ENCODE results near the gene SLC7A14. TPM values are rescaled to one million over a fixed set of nuclear protein-coding genes. Genes with fewer than 3 reads are reported as not detected.

SLC7A14 gene
- polyA plus RNA-seq, 1 donor from 2014 or later = not detected

DNA sequence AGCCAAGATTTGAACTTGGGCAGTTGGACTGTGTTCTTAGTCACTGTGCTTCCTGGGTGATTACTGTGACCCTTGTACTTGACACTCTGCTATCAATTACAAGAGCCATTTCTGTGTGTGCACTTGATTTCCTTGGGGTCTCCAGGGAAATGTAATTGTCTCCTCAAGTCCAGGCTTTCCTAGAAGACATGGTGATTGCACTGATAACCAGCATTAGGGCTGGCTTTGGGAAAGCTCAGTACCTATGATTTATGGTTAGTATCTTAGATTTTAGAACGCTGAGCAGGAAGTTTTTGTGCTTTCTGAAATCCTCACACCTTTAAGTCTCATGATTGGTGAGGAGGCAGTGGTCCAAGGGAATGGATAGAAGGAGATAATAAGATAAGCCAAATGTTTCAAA, 168.8 kb downstream of the SLC7A14 start:
- no peak overlapping the region for H3K27ac Mint-ChIP-seq
- H3K9me3 Mint-ChIP-seq = peaks cover 0 to 3% (median 0%) of the 10 kb centered on the region in 3 donors
- H3K4me1 Mint-ChIP-seq = peaks cover 4 to 10% (median 7%) of the 10 kb centered on the region in 3 donors
- peaks cover 33% of the 10 kb centered on the region for H3K27me3 Mint-ChIP-seq
- peak overlapping the region in 1 of 4 donors; percentile 42 for H3K4me3 Mint-ChIP-seq
- H3K36me3 Mint-ChIP-seq = peaks cover 5% of the 10 kb centered on the region

- H3K27ac Mint-ChIP-seq = no peak overlapping the region
Observed at GRCh38 chr3:170414202-170414663, 171.6 kb downstream of the SLC7A14 start.

DNA sequence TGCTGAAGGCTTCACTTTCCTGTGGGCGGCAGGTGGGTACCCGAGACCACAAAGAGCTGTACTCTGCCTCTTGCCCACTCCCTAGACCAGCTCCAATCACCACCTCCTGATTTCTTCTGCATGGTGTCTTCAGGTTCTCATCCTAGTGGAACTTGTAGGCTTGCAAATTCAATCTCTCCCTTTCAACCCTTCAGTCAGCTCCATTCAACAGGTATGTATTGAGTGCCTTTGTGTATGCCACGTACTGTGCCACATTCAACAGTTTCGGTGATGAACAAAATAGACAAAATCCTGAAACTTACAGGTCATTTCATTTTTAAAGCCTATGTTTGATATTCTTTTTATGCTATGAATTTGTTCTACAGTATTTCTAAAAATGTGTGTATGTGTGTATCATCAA, 172.6 kb downstream of the SLC7A14 start:
- Mint-ChIP-seq H3K36me3 (no peaks in the 10 kb centered on the region), H3K27me3 (peaks cover 11% of the 10 kb centered on the region), H3K9me3 (peaks cover 0 to 2% (median 0%) of the 10 kb centered on the region in 3 donors), H3K4me3 (no peak overlapping the region), H3K27ac (peak overlapping the region in 1 of 3 donors; percentile 45), H3K4me1 (peaks cover 3 to 6% (median 3%) of the 10 kb centered on the region in 3 donors)

More at GRCh38 chr3:170414202-170414663, 171.6 kb downstream of the SLC7A14 start:
- H3K4me3 Mint-ChIP-seq = no peak overlapping the region
- peaks cover 3 to 8% (median 5%) of the 10 kb centered on the region in 3 donors for H3K4me1 Mint-ChIP-seq
- peaks cover 17% of the 10 kb centered on the region for H3K27me3 Mint-ChIP-seq
- no peaks in the 10 kb centered on the region for H3K36me3 Mint-ChIP-seq
- peaks cover 0 to 3% (median 0%) of the 10 kb centered on the region in 3 donors for H3K9me3 Mint-ChIP-seq

GRCh38 chr3:170410428-170411029, 175.3 kb downstream of the SLC7A14 start:
- H3K4me3 Mint-ChIP-seq = no peak overlapping the region
- peaks cover 2 to 5% (median 3%) of the 10 kb centered on the region in 3 donors for H3K4me1 Mint-ChIP-seq
- H3K9me3 Mint-ChIP-seq = no peaks in the 10 kb centered on the region
- H3K36me3 Mint-ChIP-seq = no peaks in the 10 kb centered on the region
- H3K27ac Mint-ChIP-seq = no peak overlapping the region
- peaks cover 2% of the 10 kb centered on the region for H3K27me3 Mint-ChIP-seq

Other genes starting within 250 kb of the SLC7A14 start
- gene SKIL, start 228.4 kb downstream of the SLC7A14 start, polyA plus RNA-seq = 10.0 TPM
- not detected for gene CLDN11, start 167.2 kb downstream of the SLC7A14 start, polyA plus RNA-seq

Data from IgD-negative memory B cell (primary cell).